Left lung (tissue), 10 donors: ENCODE measurements around the gene GET4. TPM values are rescaled to one million over a fixed set of nuclear protein-coding genes. Genes with fewer than 3 reads are reported as not detected.

Source experiments
- ATAC-seq: fragments of 200-7000 bp; cut with Tn5 transposase; one replicate; pipeline ENCODE4 v1.9.1; 2020; ENCODE audit warnings: moderate library complexity
- DNase-seq, 4 donors: peaks; one replicate each; pipeline ENCODE4 v3.0.0-alpha.2; 2013 to 2020
- H3K27ac ChIP-seq, 2 donors: fragments of 200-600 bp; sonication (generic) in 1 of 2; one replicate each; pipeline versions ENCODE4 v1.5.0 to v1.8.0; 2020 to 2021
- H3K27me3 ChIP-seq, 2 donors: fragments of 200-600 bp; sonication (generic) in 1 of 2; one replicate each; pipeline versions ENCODE4 v1.5.0 to v1.8.0; 2020 to 2021
- H3K36me3 ChIP-seq, 2 donors: fragments of 200-600 bp; sonication (generic) in 1 of 2; one replicate each; pipeline versions ENCODE4 v1.5.0 to v1.8.0; 2020 to 2021
- H3K4me1 ChIP-seq, 2 donors: fragments of 200-600 bp; one replicate each; pipeline ENCODE4 v1.8.0; 2021
- H3K4me3 ChIP-seq, 2 donors: fragments of 200-600 bp; sonication (generic) in 1 of 2; one replicate each; pipeline versions ENCODE4 v1.5.0 to v1.8.0; 2020 to 2021; ENCODE audit warnings: mild to moderate bottlenecking in 1 of 2
- H3K9me3 ChIP-seq, 2 donors: fragments of 200-600 bp; sonication (generic) in 1 of 2; one replicate each; pipeline versions ENCODE4 v1.5.0 to v1.8.0; 2020 to 2021
- intact Hi-C, 2 donors: fragments of 100-400 bp; cut with DNase I; formaldehyde crosslinking; loops; one replicate each; pipeline versions ENCODE4 v1.11.2 to v1.14.2; 2022
- polyA plus RNA-seq, 6 donors: library from polyadenylated mRNA; unstranded; fragments of 120-200 nt; gene quantifications; one replicate each; pipeline ENCODE4 v1.2.1, GENCODE V29; 2013; ENCODE audit not compliant: insufficient read length in 6 of 6
- total RNA-seq, 2 donors: library from RNA; stranded (reverse); fragmentation: NEBNext Ultra II Directional; extraction: Animal tissue kit (Norgen Biotek cat#: 25700); gene quantifications; one replicate each; pipeline ENCODE4 v1.2.1, GENCODE V29; 2021
- TF ChIP-seq, protein P1 (sequence below), 2 donors: fragments of 200-600 bp; sonication (generic) in 1 of 2; IDR thresholded peaks; one replicate each; pipeline versions ENCODE4 v1.5.0 to v1.8.0; 2021; ENCODE audit warnings: antibody characterized with exemption in 2 of 2
- donor health status: DM: no; HTN: yes; CAD: no.
- donor health status: DM: no; HTN: no; CAD: no.

Gene GET4
- total and polyA plus RNA-seq, 8 donors: 25.0 to 39.0 (median 31.1) TPM

DNA sequence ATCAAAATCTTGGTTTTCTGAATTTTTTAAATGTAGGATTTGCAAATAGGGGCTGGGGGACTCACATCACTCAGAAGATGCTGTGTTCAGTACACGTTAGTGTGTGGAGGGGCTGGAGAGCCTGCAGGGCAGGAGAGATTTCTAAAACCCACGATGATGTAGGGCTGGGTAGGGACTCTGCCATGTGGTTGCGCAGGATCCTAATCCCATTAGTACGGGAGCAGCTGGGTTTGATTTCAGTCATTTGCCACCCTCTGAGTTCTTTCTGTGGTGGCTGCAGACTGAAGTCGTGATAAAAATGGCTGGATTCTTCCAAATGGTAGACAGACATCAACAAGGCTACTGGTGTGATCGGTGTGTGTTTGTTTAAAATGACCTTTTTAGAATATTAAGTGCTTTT lies 14.2 kb upstream of the GET4 start:
- H3K9me3 ChIP-seq: no peaks in the 10 kb centered on the region
- TF ChIP-seq, protein P1, sequence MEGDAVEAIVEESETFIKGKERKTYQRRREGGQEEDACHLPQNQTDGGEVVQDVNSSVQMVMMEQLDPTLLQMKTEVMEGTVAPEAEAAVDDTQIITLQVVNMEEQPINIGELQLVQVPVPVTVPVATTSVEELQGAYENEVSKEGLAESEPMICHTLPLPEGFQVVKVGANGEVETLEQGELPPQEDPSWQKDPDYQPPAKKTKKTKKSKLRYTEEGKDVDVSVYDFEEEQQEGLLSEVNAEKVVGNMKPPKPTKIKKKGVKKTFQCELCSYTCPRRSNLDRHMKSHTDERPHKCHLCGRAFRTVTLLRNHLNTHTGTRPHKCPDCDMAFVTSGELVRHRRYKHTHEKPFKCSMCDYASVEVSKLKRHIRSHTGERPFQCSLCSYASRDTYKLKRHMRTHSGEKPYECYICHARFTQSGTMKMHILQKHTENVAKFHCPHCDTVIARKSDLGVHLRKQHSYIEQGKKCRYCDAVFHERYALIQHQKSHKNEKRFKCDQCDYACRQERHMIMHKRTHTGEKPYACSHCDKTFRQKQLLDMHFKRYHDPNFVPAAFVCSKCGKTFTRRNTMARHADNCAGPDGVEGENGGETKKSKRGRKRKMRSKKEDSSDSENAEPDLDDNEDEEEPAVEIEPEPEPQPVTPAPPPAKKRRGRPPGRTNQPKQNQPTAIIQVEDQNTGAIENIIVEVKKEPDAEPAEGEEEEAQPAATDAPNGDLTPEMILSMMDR (IDR thresholded peaks at IDR 0.05): no peak
- no peaks in the 10 kb centered on the region for H3K27me3 ChIP-seq
- H3K27ac ChIP-seq: no peak overlapping the region
- peaks cover 0 to 2% of the 10 kb centered on the region in 2 donors for H3K4me1 ChIP-seq
- ATAC-seq (no peak), DNase-seq (no peak)
- H3K36me3 ChIP-seq: peaks cover 0 to 91% of the 10 kb centered on the region in 2 donors
- intact Hi-C loops: no loop called here
- no peak overlapping the region for H3K4me3 ChIP-seq

DNA sequence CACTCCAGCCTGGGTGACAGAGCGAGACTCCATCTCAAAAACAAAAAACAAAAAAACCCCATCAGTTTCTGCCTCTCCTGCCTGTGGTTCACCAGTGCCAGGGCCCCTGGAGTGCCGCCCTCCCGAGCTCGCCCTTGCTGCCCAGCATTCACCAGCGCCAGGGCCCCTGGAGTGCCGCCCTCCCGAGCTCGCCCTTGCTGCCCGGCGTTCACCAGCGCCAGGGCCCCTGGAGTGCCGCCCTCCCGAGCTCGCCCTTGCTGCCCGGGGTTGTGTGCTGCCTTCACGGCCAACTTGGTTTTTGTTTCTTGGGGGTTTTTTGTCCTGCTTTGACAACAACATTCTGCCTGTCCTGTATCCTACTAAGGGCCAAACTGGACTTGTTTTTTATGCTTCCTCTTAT lies 13.2 kb upstream of the GET4 start:
- TF ChIP-seq, protein P1 (IDR thresholded peaks at IDR 0.05): no peak
- peaks cover 0 to 91% of the 10 kb centered on the region in 2 donors for H3K36me3 ChIP-seq
- intact Hi-C loops: no loop called here
- H3K4me1 ChIP-seq: peaks cover 0 to 6% of the 10 kb centered on the region in 2 donors
- ATAC-seq (no peak), DNase-seq (peak in 1 of 4 donors; percentile 69)
- no peaks in the 10 kb centered on the region for H3K27me3 ChIP-seq
- H3K27ac ChIP-seq: no peak overlapping the region
- no peak overlapping the region for H3K4me3 ChIP-seq
- H3K9me3 ChIP-seq: no peaks in the 10 kb centered on the region

DNA sequence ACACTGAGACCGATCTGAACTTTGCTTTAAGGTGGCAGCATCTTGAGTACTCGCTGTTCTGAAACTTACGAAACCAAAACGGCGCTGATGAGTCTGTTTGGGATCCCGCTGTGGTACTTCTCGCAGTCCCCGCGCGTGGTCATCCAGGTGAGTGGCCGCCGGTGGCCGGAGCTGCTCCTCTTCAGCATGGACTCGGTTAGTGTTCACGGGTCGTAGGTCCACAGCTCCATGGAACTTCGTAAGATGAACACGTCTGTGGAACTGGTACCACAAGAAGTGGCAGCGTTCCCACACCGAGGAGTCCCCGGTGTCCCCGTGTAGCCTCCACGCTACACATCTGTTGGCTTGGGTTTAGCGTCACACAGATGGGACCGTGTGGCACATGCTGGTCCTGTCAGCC lies 10.4 kb upstream of the GET4 start:
- H3K9me3 ChIP-seq: no peaks in the 10 kb centered on the region
- H3K36me3 ChIP-seq: peaks cover 0 to 85% of the 10 kb centered on the region in 2 donors
- H3K4me1 ChIP-seq: peaks cover 0 to 6% of the 10 kb centered on the region in 2 donors
- H3K27me3 ChIP-seq: no peaks in the 10 kb centered on the region
- TF ChIP-seq, protein P1 (IDR thresholded peaks at IDR 0.05): no peak
- H3K4me3 ChIP-seq: no peak overlapping the region
- H3K27ac ChIP-seq: no peak overlapping the region
- intact Hi-C loops: no loop called here
- peak in 1 of 4 donors; percentile 75 for DNase-seq
- no peak for ATAC-seq

DNA sequence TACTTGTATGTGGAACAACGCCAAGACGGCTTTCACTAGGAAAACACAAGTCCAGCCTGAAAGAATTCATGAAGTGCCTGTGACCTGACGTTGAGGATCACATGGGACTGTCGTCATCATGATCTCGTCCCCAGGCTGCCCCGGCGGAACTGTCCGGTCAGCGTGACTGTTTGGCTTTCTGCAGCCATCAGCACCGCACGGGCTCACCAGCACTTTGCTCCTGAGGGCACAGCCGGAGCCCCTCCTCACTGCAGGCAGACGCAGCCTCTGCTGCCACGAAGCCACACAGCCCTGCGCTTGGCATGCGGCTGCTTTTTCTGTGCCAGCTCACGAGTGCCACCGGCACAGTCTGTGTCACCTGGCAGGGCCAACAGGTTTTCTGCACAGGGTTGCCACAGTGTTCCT lies 9.4 kb upstream of the GET4 start:
- intact Hi-C loops: no loop called here
- H3K4me1 ChIP-seq: peaks cover 0 to 6% of the 10 kb centered on the region in 2 donors
- peak in 3 of 4 donors; percentile 68 to 86 (median 77) for DNase-seq
- no peaks in the 10 kb centered on the region for H3K27me3 ChIP-seq
- ATAC-seq: peak; percentile 71
- H3K4me3 ChIP-seq: no peak overlapping the region
- H3K36me3 ChIP-seq: peaks cover 0 to 84% of the 10 kb centered on the region in 2 donors
- TF ChIP-seq, protein P1 (IDR thresholded peaks at IDR 0.05): no peak
- H3K9me3 ChIP-seq: no peaks in the 10 kb centered on the region
- peak overlapping the region; percentile 50 to 55 for H3K27ac ChIP-seq

DNA sequence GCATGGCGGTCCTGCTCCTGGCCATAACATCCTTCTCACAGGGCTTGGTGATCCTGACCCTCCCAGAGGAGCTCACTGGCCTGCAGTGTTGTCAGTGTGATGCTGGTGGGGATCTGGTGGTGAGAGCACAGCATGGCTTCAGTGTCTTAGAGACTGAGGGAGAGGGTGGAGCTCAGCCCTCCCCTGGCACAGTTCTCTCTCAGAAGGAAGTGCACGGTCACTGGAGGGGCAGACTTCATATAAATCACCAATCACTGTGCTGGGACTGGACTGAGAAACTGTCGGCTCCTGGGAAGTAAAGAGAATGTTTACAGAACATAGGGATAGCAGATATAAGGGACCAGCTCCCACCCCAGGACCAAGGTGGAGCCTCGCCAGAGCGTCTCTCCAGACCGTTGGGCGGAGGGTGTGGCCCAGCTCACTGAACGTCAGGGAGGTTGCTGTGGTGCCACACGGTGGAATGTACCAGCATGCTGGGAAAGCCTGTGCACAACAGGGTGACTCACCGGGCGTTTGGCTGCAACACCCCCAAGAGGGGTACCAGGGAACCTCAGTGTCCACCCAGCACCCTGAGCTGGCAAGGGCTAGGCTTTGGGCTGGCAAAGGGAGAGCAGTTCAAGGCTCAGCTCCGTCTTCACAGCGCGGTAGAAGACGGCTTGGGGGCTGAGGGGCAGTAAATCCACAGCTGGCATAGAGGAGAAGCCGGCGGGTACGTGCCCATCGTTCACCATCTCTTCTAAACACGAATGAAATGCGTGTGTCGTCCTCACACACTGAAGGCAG lies 8.8 kb upstream of the GET4 start:
- peak; percentile 75 for ATAC-seq
- peak in 2 of 4 donors; percentile 23 to 82 for DNase-seq
- Histone ChIP-seq H3K9me3 (no peaks in the 10 kb centered on the region), H3K27ac (peak overlapping the region; percentile 50 to 55), H3K36me3 (peaks cover 0 to 84% of the 10 kb centered on the region in 2 donors), H3K4me3 (no peak overlapping the region), H3K27me3 (no peaks in the 10 kb centered on the region), H3K4me1 (peaks cover 0 to 6% of the 10 kb centered on the region in 2 donors)
- TF ChIP-seq, protein P1 (IDR thresholded peaks at IDR 0.05): no peak
- intact Hi-C loops: no loop called here
